Urothelium cell line (cell line): ENCODE results near the gene EIF5B.
"Not testable (repeated sequence)": the region's sequence is repeated elsewhere in the genome, so short reads cannot be mapped to it uniquely, and the experiment has no call there.

Source experiments
- DNase-seq: peaks from one replicate; pipeline ENCODE4 v3.0.0; 2011; ENCODE audit warnings: low spot score, mixed read lengths
- FAIRE-seq: peaks from 2 replicates; lab custom pipeline; 2011; peaks lifted over from hg19 to GRCh38; lab: Jason Lieb, UNC

EIF5B gene

DNA sequence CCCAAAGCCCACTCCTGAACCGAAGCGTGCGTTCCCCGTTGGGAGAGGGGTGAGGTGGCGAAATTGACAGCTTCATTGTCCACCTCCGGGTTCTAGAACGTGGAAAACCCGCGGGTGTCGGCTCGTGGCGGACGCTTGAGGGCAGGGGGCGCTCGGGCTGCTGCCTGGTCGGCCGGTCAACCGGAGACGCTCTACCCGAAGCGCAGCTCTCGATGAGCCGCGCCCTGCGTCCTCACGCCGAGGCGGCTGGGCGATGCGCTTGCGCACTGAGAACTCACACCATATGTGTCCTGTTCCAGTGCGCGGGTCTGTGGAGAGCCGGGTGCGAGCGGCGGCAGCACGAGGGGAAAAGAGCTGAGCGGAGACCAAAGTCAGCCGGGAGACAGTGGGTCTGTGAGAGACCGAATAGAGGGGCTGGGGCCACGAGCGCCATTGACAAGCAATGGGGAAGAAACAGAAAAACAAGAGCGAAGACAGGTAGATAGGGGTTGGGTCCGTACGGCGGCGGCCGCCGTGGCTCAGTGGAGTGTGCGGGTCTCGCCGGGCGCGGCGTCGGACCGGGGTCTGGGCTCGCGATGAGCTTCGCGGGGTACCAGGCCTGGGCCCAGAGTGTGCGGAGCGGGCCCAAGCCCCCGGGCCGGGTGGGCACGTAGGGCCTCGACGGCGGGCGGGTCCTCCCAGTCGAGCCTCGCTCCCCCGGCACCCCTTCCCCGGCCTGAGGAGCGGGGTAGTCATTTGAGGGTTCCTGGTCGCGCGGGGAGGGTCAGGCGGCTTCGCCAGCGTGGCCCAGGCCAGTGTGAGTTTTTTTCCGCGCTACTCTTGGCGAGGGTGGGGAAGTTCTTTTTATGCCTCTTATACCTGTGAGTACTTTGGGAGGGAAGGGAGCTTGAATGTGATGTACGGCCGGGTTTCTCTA, at the start of gene EIF5B:
EIF5B (plus strand) TSS at position 277 of the 916 bp plus-strand sequence; CDS start at position 443, 166 bp downstream.
- DNase-seq, result peak; percentile 98
- FAIRE-seq, result peak; percentile 90

DNA sequence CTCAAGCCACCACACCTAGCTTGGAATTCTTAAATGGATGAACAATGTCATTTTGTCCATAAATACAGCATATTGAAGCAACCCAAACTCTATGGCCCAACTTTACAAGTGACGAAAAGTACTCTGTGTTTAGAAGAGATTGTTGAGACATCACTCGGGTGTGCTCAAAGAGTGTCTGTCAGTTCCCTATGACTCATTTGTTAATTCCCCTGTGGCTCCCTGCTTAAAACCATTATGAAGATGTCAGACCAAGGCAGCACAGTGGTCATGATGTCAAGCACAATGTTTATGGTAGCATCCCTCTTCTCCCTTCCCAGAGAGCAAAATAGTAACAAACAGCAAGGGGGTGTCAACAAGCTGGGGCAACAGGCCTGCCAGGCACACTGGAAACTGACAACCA, 39.2 kb upstream of the EIF5B start:
- FAIRE-seq, result no peak
- no peak for DNase-seq

GRCh38 chr2:99299580-99299979, 37.6 kb upstream of the EIF5B start:
- no peak for FAIRE-seq
- no peak for DNase-seq

- not testable (repeated sequence) for DNase-seq, FAIRE-seq
These were observed 36.1 kb upstream of the EIF5B start, which contains the start of gene LYG1 for GRCh38 chr2:99301097-99301496. Gene LYG1, minus strand, starts transcription at chr2:99301197. Its CDS starts 5,527 bp downstream, at chr2:99295670.

DNA sequence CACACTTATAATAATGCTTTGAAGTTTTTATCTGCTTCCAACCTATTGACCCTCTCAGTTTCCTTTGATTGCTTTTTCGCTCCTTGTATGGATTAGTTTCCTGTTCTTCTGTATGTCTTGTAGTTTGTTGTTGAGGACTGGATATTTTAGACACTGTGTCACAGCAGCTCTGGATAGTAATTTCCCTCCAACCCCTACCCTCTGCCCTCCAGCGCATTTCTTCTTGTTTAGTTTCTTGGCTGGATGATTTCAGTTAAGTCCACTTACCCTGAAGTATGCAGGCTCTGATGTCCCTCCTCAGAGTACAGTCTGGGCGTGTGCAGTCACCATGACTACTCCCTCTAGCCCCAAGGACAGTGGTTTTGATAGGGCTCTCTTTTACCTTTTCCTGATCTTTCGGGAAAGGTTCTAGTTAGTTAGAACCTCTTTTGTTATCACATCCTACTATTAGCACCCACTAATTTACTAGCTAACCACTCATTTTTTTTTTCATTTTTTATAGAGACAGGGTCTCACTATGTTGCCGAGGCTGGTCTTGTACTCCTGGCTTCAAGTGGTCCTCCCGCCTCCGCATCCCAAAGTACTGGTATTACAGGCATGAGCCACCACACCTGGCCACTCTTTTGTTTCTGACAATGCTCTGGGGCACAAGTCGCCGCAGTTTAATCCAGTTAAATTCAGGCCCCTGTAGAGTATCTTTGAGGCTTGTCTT, 19.9 kb upstream of the EIF5B start:
- FAIRE-seq, result no peak
- no peak for DNase-seq

GRCh38 chr2:99317873-99318200, 19.4 kb upstream of the EIF5B start:
- DNase-seq, FAIRE-seq: not testable (repeated sequence)

GRCh38 chr2:99325384-99325783, 11.8 kb upstream of the EIF5B start:
- DNase-seq, result no peak
- FAIRE-seq, result no peak

DNA sequence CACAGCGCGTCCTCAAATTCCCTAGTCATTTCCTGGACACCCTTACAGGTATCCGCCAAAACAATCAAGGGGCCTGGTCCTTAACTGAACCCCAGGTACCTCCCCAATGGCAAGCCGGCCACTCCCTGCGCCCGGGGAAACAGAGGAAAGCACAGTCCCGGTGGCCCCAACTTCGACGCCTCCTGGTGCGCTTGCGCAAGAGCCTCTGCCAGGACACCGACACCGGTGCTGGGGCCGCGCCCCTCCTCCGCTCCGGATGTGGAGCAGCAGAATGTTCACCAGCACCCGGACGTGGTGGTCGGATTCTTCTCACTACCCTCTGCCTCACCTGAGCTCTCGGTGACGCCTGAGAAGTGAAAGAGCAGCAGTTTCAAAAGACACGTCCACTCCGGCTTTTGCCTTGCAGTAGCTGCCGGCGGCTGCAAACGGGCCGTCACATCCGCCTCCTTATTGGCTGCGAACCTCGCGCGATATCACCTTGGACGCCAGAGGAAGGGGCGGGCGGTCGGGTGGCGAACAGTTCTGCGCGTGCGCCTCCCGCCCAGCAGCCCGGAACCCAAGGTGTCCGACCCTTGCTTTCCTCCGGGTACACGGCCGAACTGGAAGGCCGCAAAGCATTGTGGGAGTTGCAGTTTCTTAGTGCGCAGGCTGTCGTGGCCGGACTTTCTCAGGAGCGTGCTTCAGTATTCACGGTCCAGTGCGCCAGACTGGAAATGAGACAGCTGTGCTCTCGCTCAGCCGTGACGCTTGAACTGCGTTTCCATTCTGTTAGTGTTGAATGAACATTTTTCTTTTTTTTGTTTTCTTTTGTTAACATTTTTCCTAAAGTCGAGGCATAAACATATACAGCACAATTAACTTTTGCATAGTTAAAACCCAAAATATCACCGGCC, 1.0 kb upstream of the EIF5B start, which contains the start of gene TXNDC9:
TXNDC9 (minus strand) TSS at position 423 of the 893 bp plus-strand sequence. CDS start 3,123 bp downstream, outside the sequence.
- DNase-seq (peak; percentile 100), FAIRE-seq (peak; percentile 91)

- DNase-seq (no peak), FAIRE-seq (no peak)
These were observed 431 bp upstream of the EIF5B start for GRCh38 chr2:99336804-99337112.

GRCh38 chr2:99338029-99338585, 918 bp downstream of the EIF5B start:
- no peak for FAIRE-seq
- DNase-seq, result no peak

GRCh38 chr2:99340669-99341236, 3.6 kb downstream of the EIF5B start:
- DNase-seq (no peak), FAIRE-seq (no peak)

DNA sequence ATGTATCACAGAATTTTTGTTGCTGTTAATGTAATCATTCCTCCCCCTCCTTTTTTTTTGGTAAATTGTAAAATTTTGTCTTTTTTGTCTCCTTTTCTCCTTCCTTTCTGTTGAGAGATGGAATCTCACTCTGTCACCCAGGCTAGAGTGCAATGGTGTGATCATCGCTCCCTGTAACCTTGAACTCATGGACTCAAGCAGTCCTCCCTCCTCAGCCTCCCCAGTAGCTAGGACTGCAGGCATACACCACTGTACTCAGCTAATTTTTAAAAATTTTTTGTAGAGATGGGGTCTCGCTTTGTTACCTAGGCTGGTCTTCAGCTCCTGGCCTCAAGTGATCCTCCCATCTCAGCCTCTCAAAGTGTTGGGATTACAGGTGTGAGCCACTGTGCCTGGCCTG, 5.3 kb downstream of the EIF5B start:
- DNase-seq, result no peak
- FAIRE-seq, result no peak

GRCh38 chr2:99345446-99345845, 8.3 kb downstream of the EIF5B start:
- DNase-seq, FAIRE-seq: not testable (repeated sequence)

DNA sequence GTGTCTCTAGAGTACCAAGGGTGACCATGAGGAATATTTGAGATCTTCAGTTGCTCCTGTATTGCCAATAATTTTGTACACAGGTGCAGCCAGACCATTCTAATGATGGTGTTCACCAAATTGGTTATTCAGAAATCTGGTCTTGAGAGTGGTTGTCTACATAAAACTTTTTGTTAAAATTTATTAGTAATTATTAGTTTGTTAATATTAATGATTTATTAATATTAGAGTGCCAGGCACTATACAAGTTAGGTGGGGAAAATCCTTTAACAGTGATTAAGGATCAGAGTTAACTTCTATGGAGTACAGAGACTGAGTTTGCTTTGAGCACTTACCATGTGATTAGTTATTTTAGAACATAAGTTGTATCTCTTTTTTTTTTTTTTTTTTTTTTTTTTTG, 9.0 kb downstream of the EIF5B start:
- DNase-seq, result no peak
- FAIRE-seq, result no peak

DNA sequence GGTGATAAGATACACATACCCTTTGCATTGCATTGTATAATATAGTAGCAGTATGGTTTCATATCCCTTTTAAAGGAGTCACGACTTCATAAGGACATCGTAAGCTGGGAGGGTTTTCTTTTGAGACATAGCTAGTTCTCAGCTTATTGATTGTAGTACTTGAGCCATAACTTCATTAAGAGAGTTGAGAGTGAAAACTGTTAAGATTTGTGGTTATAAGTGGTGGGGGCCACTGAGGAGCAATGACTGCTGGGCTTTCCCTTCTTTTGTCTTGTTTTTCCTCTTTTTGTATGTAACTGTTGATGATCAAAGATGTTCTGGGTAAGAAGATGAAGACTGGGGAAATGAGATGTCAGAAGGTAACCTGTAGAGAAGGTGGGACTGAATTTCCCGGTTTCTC, 11.0 kb downstream of the EIF5B start:
- FAIRE-seq (no peak), DNase-seq (no peak)

- no peak for DNase-seq
- FAIRE-seq, result no peak
These were observed 13.0 kb downstream of the EIF5B start for GRCh38 chr2:99350194-99350593.

DNA sequence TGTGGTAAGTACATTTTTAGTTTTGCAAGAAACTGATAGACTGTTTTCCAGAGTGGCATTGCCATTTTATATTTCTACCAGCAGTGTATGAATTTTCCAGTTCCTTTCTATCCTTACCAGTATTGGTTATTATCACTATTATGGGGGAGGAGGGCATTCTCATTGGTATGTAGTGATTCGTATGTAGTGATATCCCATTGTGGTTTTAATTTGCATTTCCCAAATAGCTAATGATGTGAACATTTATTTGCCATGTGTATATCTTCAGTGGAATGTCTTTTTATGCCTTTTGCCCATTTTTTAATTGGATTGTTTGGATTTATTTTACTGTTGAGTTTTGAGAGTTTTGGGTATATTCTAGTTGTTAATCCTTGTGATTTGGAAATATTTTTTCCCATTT, 16.9 kb downstream of the EIF5B start:
- FAIRE-seq, result no peak

GRCh38 chr2:99354825-99355224, 17.6 kb downstream of the EIF5B start:
- not testable (repeated sequence) for DNase-seq, FAIRE-seq

More for the DNA sequence above, 16.9 kb downstream of the EIF5B start:
- no peak for DNase-seq

GRCh38 chr2:99356853-99357252, 19.7 kb downstream of the EIF5B start:
- FAIRE-seq (no peak), DNase-seq (no peak)

DNA sequence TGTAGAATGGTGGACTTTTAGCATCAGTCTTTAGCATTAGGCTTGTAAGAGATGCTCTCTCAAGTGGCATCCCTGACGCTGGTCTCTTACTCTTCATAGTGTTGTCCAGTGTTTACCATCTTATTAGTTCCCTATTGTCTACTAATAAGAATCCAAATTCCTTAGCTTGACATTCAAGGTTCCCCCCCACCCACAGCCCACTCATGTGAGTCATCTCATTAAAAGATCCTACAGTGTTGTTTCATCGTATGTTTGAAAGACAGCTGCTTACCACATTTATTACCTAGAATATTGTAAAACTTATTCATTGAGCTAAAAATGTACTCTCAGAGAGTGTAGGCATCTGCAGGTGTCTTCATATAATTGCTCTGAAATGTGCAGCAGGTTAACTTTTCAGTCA, 28.5 kb downstream of the EIF5B start:
- DNase-seq (no peak), FAIRE-seq (no peak)
